Keratinocyte (primary cell): ENCODE measurements around the gene GOLGA6A. TPM values are rescaled to one million over a fixed set of nuclear protein-coding genes. Genes with fewer than 3 reads are reported as not detected.
"Not testable (repeated sequence)": the region's sequence is repeated elsewhere in the genome, so short reads cannot be mapped to it uniquely, and the experiment has no call there.

Experiments
- DNase-seq: peaks from one replicate; pipeline ENCODE4 v3.0.0-alpha.2; 2011; ENCODE audit warnings: low read depth, missing footprints, low spot score
- FAIRE-seq: peaks from 2 replicates; lab custom pipeline; 2011; peaks lifted over from hg19 to GRCh38; lab: Jason Lieb, UNC
- H2AFZ ChIP-seq: 2 replicates; pipeline ENCODE4 v1.6.0; 2012; ENCODE audit warnings: low read length, control low read depth, inconsistent platforms; ENCODE audit not compliant: control insufficient read depth
- H3K27ac ChIP-seq: 2 replicates; pipeline ENCODE4 v1.5.1; 2011; ENCODE audit warnings: low read length; ENCODE audit not compliant: control insufficient read depth, insufficient read depth
- H3K27me3 ChIP-seq: 3 replicates; pipeline ENCODE4 v1.6.0; 2011; ENCODE audit warnings: low read length; ENCODE audit not compliant: control insufficient read depth, insufficient read depth; ENCODE audit errors: extremely low read depth
- H3K36me3 ChIP-seq, 2 experiments: 2 replicates in 1 of 2; 3 replicates in 1 of 2; pipeline ENCODE4 v1.5.1; 2011; ENCODE audit warnings: low read length in 2 of 2, mild to moderate bottlenecking in 1 of 2; ENCODE audit not compliant: control insufficient read depth in 2 of 2, insufficient read depth in 2 of 2; ENCODE audit errors: extremely low read depth in 1 of 2
- H3K4me1 ChIP-seq: 3 replicates; pipeline ENCODE4 v1.5.1; 2011; ENCODE audit warnings: low read length; ENCODE audit not compliant: control insufficient read depth, insufficient read depth; ENCODE audit errors: extremely low read depth
- H3K4me2 ChIP-seq: 3 replicates; pipeline ENCODE4 v1.6.0; 2011; ENCODE audit warnings: low read depth, low read length; ENCODE audit not compliant: control insufficient read depth, insufficient read depth; ENCODE audit errors: extremely low read depth
- H3K4me3 ChIP-seq, 3 experiments: fragments of 200-600 bp in 1 of 3; sonication (generic) in 1 of 3; 2 replicates in 2 of 3; 3 replicates in 1 of 3; pipeline ENCODE4 v1.5.1; 2011 to 2016; ENCODE audit warnings: low read length in 3 of 3, mild to moderate bottlenecking in 3 of 3, control low read depth in 2 of 3, inconsistent platforms in 1 of 3, low read depth in 1 of 3, mixed read lengths in 1 of 3, mixed run types in 1 of 3, moderate library complexity in 1 of 3; ENCODE audit not compliant: control insufficient read depth in 2 of 3, insufficient read depth in 2 of 3; ENCODE audit errors: extremely low read depth in 1 of 3
- H3K79me2 ChIP-seq: 2 replicates; pipeline ENCODE4 v1.6.0; 2012; ENCODE audit warnings: low read length; ENCODE audit not compliant: control insufficient read depth, insufficient read depth
- H3K9ac ChIP-seq: 3 replicates; pipeline ENCODE4 v1.6.0; 2011; ENCODE audit warnings: low read length; ENCODE audit not compliant: control insufficient read depth, insufficient read depth; ENCODE audit errors: extremely low read depth
- H3K9me1 ChIP-seq: 3 replicates; pipeline ENCODE4 v1.6.0; 2011; ENCODE audit warnings: low read length; ENCODE audit not compliant: control insufficient read depth, insufficient read depth; ENCODE audit errors: extremely low read depth
- H3K9me3 ChIP-seq: 2 replicates; pipeline ENCODE4 v1.5.1; 2012; ENCODE audit warnings: low read depth, low read length; ENCODE audit not compliant: control insufficient read depth
- H4K20me1 ChIP-seq: 3 replicates; pipeline ENCODE4 v1.6.0; 2011; ENCODE audit warnings: low read length; ENCODE audit not compliant: control insufficient read depth, insufficient read depth; ENCODE audit errors: extremely low read depth
- CTCF ChIP-seq, 3 experiments: IDR thresholded peaks in 1 of 3; conservative IDR thresholded peaks in 1 of 3; optimal IDR thresholded peaks in 1 of 3; 2 replicates in 2 of 3; 3 replicates in 1 of 3; pipeline versions ENCODE3 to v1.5.1; 2011; ENCODE audit warnings: low read length in 3 of 3, mild to moderate bottlenecking in 3 of 3, moderate library complexity in 2 of 3, control low read depth in 1 of 3, inconsistent platforms in 1 of 3; ENCODE audit not compliant: insufficient read depth in 2 of 3; ENCODE audit errors: extremely low read depth in 1 of 3
- dilution Hi-C: fragments of 300-500 bp; cut with MboI; formaldehyde crosslinking; loops from one replicate; pipeline ENCODE4 v1.7.0; 2020; ENCODE audit warnings: low sequenced_read_pairs; ENCODE audit not compliant: extremely low pct_ligation_motif_present
- polyA plus RNA-seq, 5 experiments: library from polyadenylated mRNA; depleted of rRNA in 3 of 5; stranded (reverse) in 3 of 5; stranded (forward) in 1 of 5; unstranded in 1 of 5; fragments of >200 nt; gene quantifications; 1 replicate in 1 of 5; 2 replicates in 3 of 5; 3 replicates in 1 of 5; pipeline versions ENCODE4 v1.2.1 to v1.2.3, GENCODE V29; 2011 to 2012; ENCODE audit warnings: missing spikeins in 2 of 5, low read depth in 1 of 5, low replicate concordance in 1 of 5

GOLGA6A gene
- polyA plus RNA-seq, 1 donor (not counting 4 experiments of a cell fraction or from before 2014, with no cell fraction given), result not detected

GRCh38 chr15:74071645-74072044, 10.7 kb downstream of the GOLGA6A start:
- H3K4me1 ChIP-seq, H3K79me2 ChIP-seq, DNase-seq, H3K9me3 ChIP-seq, H3K9me1 ChIP-seq, H4K20me1 ChIP-seq, H3K4me2 ChIP-seq, H2AFZ ChIP-seq, H3K27ac ChIP-seq, H3K4me3 ChIP-seq, dilution Hi-C loops, H3K36me3 ChIP-seq, FAIRE-seq, H3K9ac ChIP-seq, H3K27me3 ChIP-seq: not testable (repeated sequence)

DNA sequence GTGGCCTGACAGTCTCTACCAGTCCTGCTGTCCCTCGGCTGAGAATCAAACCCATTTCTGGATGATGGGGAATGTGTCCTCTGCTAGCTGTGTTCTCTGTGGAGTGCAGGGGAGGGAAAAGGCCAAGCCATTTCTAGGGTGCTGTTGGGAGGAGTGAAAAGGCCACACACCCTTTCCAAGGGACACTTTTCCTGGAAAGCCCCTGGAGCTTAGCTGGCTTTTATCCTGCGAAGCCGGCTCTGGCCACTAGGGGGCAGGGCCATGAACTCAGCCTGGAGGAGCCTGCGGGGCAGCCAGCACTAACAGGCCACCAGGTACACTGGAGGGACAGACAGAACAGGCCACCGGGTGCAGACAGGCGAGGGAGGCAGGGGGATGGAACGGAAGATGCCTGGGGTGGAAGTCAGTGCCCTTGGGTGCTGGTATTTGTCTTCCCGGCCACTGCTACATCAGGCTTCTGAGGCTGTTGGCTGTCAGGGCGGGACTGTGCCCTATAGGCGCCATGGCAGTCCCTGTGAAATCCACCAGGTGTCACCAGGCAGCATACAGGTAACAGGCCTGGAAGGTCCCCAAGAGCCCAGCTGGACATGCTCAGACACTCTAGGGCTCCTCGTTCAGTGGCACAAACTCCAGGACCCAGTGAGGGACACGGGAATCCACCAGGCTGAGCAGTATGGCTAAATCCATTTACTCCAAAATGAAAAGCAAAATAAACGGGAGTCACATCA, 16.5 kb downstream of the GOLGA6A start:
- H3K79me2 ChIP-seq, DNase-seq, H3K9me1 ChIP-seq, dilution Hi-C loops, H3K9me3 ChIP-seq, H3K4me1 ChIP-seq, H3K27me3 ChIP-seq, H3K36me3 ChIP-seq, H3K4me3 ChIP-seq, H2AFZ ChIP-seq, H3K27ac ChIP-seq, H3K4me2 ChIP-seq, FAIRE-seq, H3K9ac ChIP-seq, H4K20me1 ChIP-seq: not testable (repeated sequence)
- TF ChIP-seq CTCF (optimal IDR thresholded peaks at IDR 0.05 in 1 of 3, IDR thresholded peaks at IDR 0.05 in 1 of 3, conservative IDR thresholded peaks at IDR 0.05 in 1 of 3; ENCODE audit: extremely low read depth in 1 of 3, insufficient read depth in 2 of 3, low read length in 3 of 3), result peak in 1 of 3 experiments; percentile 28

DNA sequence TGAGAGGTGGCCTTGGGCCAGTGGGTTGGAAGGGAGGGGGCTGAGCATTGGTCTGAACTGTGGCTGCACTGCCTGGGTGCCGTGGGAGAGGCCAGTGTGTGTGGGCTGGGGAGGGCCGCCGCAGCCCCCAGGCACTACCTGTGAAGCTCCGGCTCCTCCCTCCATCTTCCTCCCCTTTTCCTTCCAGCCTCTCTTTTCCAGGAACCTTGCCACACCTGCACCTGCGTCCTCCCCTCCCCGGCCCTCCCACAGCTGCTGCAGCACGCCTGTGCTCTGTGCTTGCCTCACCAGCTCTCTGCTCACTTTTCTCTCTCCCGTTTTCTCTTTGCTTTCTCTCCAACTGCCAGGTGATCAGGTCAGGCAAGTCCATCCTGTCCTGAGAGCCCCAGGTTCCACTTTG, 17.5 kb downstream of the GOLGA6A start:
- H3K36me3 ChIP-seq, H3K79me2 ChIP-seq, H3K9me3 ChIP-seq, DNase-seq, H3K27me3 ChIP-seq, dilution Hi-C loops, H3K27ac ChIP-seq, H3K9ac ChIP-seq, H3K9me1 ChIP-seq, H4K20me1 ChIP-seq, H2AFZ ChIP-seq, FAIRE-seq, H3K4me2 ChIP-seq, H3K4me3 ChIP-seq, H3K4me1 ChIP-seq: not testable (repeated sequence)

DNA sequence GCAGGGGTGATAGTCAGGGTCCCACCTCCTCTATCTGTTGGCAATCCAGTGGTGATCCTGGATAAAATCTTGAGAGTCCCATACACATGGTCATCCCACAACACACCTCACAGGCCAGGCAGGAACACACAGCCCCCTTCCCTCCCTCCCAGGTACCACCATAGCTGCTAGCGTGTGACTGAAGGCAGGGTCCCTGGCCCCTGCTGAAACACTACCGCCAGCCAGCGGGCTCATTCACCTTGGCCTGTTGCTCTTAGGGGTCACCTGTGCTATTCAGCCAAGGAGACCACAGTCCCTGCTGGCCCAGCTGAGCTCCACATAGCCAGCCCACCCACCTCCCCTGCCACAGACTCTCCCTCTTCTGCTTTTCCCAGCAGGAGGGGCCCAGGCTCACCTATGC, 18.2 kb downstream of the GOLGA6A start:
- H4K20me1 ChIP-seq, H3K4me3 ChIP-seq, H2AFZ ChIP-seq, H3K79me2 ChIP-seq, H3K36me3 ChIP-seq, H3K9me3 ChIP-seq, H3K9me1 ChIP-seq, H3K4me1 ChIP-seq, H3K9ac ChIP-seq, DNase-seq, dilution Hi-C loops, H3K27ac ChIP-seq, H3K27me3 ChIP-seq, H3K4me2 ChIP-seq, FAIRE-seq: not testable (repeated sequence)
